Daoy (cell line): ENCODE results near the gene ZNF541. TPM values are rescaled to one million over a fixed set of nuclear protein-coding genes. Genes with fewer than 3 reads are reported as not detected.

Experiments used
- DNase-seq: peaks from one replicate; pipeline ENCODE4 v3.0.0-alpha.2; 2015; ENCODE audit warnings: low read depth
- total RNA-seq: library from RNA; depleted of rRNA; stranded (reverse); fragments of >200 nt; shearing (Covaris generic); gene quantifications from 2 replicates; pipeline ENCODE4 v1.2.3, GENCODE V29; 2014; rRNA removed

The ZNF541 gene, protein sequence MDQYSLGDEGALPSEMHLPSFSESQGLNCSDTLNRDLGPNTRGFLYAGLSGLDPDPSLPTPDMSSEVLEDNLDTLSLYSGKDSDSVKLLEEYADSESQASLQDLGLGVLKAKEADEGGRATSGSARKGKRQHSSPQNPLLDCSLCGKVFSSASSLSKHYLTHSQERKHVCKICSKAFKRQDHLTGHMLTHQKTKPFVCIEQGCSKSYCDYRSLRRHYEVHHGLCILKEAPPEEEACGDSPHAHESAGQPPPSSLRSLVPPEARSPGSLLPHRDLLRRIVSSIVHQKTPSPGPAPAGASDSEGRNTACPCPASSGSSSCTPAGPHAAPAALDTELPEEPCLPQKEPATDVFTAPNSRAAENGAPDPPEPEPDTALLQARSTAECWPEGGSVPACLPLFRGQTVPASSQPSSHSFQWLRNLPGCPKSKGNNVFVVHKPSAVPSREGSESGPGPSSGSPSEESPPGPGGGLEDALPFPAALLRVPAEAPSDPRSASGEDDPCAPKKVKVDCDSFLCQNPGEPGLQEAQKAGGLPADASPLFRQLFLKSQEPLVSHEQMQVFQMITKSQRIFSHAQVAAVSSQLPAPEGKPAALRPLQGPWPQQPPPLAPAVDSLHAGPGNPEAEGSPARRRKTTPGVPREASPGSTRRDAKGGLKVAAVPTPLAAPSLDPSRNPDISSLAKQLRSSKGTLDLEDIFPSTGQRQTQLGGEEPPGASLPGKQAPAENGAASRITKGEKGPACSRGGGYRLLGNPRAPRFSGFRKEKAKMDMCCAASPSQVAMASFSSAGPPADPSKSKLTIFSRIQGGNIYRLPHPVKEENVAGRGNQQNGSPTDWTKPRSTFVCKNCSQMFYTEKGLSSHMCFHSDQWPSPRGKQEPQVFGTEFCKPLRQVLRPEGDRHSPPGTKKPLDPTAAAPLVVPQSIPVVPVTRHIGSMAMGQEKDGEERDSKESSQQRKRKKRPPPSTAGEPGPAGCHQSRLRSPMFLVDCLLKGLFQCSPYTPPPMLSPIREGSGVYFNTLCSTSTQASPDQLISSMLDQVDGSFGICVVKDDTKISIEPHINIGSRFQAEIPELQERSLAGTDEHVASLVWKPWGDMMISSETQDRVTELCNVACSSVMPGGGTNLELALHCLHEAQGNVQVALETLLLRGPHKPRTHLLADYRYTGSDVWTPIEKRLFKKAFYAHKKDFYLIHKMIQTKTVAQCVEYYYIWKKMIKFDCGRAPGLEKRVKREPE (N-terminal part only)
- total RNA-seq: not detected in 2 replicates

GRCh38 chr19:47573071-47574026 lies at the start of gene ZNF541:
ZNF541 (minus strand) TSS chr19:47573148; CDS start chr19:47555856, 17,292 bp downstream.
- peak; percentile 28 for DNase-seq

- no peak for DNase-seq
Measured at GRCh38 chr19:47619763-47620162, 46.8 kb upstream of the ZNF541 start.

GRCh38 chr19:47618771-47619170 lies 45.8 kb upstream of the ZNF541 start:
- DNase-seq: peak; percentile 9

- DNase-seq: no peak
Measured at GRCh38 chr19:47615714-47616113, 42.8 kb upstream of the ZNF541 start.

DNA sequence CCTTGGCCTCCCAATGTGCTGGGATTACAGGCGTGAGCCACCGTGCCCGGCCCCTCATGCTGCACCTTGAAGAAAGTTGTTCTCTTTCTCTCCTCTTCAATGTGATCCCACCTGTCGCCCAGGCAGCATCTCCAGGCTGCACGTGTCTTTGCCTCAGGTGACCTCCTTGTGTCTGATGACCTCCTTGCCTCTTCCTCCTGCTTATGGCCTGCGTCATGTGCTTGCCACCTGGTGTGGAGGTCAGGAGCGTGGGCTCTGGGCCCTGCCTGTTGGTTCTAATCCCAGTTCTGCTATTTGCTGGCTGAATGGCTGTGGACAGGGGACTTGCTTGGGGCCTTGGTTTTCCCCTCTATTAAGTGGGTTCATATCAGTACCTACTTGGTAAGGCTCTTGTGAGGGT lies 42.3 kb upstream of the ZNF541 start:
- DNase-seq: no peak

DNA sequence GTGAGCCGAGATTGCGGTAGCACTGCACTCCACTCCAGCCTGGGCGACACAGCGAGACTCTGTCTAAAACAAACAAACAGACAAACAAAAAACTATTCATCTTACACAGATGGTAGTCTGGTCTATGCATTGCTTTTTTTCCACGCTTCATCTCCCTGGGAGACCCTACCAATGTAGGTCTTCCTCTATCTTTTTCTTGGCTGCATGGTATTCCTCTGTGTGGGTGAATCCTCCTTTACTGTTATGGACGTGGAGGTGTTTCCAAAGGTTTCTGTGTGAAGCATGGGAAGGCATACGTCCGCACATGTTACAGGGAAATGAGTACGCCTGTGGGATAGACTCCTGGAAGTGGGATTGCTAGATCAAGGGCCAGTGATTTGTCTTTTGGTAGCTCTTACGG lies 41.6 kb upstream of the ZNF541 start:
- DNase-seq: no peak

GRCh38 chr19:47614021-47614295 lies 41.0 kb upstream of the ZNF541 start:
- DNase-seq: no peak

GRCh38 chr19:47613165-47614020 lies 40.4 kb upstream of the ZNF541 start:
- DNase-seq: peak; percentile 49

DNA sequence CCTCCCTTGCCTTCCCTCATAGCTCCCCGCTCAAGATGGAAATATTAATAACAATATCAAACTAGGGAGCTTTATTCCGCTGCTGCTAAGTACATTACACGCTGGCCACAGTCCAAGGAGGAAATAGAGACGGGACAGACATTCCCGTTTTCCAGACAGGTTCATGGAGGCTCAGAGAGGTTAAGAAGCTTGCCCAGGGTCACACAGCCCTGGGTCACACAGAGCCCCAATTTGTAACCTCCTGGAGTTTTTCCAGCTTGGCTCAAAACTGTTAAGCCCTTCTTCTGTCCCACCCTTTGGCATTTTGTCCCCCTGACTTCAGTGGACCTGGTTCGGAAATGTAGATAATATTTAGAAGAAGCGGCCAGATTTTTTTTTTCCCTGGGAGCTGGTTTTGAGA lies 38.0 kb upstream of the ZNF541 start:
- no peak for DNase-seq

DNA sequence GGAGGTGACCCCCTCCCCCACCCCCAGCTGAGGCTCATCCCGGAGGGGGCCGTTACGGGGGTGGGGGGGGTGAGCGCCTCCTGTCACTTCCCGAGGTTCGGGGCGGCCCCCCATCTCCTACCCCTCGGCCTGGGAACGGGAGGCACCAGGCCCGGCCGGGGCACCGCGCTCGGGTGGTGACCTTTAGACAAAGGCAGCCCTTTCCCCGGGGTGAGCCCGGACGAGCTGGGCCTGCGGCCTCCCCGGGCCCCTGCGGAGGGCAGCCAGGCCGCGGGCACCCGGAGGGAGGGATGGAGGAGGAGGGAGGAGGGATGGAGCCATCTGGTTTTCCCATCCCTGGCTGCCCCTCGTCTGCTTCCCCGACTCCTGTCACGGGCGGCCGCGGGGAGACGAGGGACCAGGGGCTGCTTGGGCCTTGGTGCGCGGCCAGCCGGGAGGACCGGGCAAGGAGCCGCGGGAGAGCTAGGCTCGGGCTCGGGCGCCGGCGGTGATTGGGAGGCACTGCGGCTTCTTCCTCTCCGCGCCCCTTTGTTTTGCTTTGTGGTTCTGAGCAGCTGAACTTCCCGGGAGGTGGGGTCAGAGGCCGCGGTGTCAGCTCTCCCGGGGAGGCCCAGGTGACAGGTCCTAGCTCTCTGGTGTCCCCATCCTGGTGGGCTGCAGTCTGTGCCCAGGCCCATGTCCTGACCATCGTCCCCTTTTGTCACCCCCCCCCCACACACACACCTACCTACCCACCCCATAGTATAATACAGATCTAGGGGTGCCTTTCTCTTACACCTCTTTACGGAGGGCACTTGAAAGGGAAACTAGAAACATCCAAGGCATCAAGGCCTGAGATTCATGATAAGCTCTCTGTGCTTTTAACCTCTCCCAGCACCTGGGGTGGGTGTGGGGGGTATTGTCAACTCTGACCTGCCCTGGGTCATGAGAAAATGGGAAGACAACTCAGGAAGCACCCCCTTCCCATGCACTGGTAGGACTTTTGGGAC lies 37.3 kb upstream of the ZNF541 start:
- DNase-seq: peak; percentile 63

GRCh38 chr19:47608969-47609905 lies 36.3 kb upstream of the ZNF541 start, which contains the start of gene BICRA:
BICRA (plus strand) TSS chr19:47609134; CDS start chr19:47673575, 64,441 bp downstream.
- peak; percentile 87 for DNase-seq

DNA sequence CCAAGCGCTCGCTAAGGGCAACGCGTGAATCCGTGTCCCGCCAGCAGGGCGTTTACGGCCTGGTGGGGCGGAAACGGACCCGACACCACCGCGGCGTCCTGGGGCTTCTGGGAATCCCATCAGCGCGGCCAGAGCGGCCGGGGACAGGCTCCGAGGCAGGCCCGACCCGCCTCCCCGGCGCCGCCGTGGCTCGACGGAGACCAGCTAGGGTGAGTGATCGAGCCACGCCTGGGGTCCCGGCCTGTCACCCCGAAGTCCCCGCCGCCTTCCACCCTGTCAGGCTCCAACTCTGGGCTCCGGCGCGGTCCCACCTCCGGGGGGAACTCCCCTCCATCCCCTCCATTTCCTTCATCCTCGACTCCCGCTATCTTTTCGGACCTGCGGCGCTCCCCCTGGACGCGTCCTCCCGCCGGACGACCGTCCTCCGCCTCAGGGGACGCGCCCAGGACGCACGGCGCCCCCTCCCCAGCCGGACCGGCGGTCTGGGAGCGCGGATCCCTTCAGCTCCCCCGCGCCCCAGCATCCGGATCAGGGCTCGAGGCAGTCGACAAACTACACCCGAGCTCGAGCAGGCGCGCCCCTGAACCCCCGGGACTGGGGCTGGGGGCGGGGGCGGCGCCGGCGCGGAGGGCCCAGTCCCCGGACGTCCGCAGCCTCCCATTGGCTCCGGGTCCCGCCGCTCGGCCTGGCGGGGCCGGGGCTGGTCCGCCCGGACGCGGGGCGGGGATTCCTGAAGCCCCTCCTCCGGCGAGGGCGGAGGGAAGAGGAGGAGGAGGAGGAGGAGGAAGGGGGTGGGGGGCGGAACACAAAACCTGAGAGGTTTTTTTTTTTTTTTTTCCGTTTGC lies 35.3 kb upstream of the ZNF541 start:
- peak; percentile 97 for DNase-seq

DNA sequence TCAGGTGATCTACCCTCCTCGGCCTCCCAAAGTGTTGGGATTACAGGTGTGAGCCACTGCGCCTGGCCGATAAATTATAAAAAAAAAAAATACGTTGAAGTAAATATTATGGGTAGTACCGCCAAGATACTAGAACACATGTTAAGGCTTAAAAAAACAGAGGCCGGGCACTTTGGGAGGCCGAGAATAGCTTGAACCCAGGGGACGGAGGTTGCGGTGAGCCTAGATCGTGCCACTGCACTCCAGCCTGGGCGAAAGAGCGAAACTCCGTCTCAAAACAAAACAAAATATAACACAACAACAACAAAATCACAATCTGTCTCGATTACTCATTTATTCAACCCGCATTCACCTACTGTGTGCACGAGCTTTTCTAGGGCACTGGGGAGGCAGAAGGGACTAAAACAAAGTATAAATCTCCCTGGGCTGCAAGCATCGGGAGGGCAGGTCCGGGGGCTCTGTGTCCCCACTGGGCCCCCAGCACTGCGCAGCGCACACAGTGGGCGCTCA lies 34.7 kb upstream of the ZNF541 start:
- DNase-seq: no peak

DNA sequence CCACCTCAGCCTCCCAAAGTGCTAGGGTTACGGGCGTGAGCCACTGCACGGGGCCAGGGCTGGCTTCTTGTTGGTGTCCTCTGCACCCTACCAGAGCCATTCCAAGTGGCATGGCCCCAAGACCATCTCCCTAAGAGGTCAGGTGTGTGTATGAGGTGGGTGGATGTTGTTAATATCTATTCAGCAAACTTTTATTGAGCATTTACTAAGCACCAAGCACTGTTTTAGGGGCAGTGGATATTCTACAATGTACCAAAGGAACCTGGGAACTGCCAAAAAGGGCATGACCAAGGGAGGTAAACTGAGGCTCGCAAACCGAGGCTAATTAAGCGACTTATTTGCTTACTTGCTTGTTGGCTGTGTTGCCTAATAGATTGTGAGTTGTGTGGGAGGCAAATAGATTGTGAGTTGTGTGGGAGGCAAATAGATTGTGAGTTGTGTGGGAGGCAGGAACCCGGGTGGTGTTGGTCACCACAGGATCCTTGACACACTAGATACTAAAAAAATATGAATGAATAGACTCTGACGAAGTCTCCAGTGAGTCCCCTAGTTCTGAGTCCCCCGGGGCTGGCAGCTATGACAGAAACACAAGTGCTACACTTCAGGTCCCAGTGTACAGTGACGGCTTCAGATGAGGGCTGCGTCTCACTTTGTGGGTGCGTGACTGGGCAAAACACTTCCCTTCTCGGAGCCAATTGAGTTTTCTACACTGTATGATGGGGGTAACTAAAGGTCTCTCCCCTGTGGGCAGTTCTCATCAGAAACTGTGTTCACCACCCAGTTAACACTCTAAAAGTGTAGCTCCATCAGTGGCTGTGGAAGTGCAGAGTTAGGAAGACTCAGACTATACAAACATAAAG lies 31.0 kb upstream of the ZNF541 start:
- DNase-seq: no peak

DNA sequence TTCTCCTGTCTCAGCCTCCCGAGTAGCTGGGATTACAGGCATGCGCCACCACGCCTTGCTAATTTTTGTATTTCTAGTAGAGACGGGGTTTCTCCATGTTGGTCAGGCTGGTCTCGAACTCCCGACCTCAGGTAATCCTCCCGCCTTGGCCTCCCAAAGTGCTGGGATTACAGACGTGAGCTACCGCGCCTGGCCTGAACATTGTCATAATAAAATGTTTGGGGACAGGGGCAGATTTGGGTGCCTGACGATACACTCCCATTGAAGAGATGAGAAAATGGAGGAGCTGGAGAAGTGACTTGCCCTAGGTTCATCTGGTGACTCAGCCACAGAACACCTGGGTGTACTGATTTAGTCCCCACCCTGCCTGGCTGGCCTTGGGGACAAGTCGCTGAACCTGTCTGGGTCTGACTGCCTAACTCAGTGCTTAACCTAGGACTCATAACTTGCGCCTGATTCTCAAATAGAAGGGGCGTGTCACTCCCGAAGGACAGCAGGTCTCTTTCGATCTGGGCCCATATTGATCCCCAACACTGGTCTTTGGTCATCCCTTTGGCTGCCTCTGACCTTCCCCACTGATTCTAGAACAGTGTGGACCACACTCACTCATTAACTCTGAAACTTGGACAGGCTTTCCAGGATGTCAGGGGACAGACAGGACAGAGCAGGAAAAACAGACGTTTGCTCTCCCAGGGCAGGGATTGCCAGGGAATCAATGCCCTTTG lies 28.4 kb upstream of the ZNF541 start:
- DNase-seq: no peak
